SU-DHL-6 (cell line): Measurements from ENCODE around the gene CAGE1.

ENCODE experiments used
- H2AFZ ChIP-seq: fragments of 200-600 bp; sonication (generic); 2 replicates; pipeline ENCODE4 v1.6.1; 2014; ENCODE audit warnings: low read depth, mild to moderate bottlenecking, moderate library complexity, mixed read lengths, antibody characterized with exemption, low read length; ENCODE audit not compliant: severe bottlenecking
- H3F3A ChIP-seq: fragments of 200-600 bp; shearing (Covaris generic); 2 replicates; pipeline ENCODE4 v1.6.0; 2016; ENCODE audit warnings: antibody characterized with exemption, mild to moderate bottlenecking; ENCODE audit not compliant: insufficient read depth
- H3K27ac ChIP-seq: fragments of 200-600 bp; sonication (generic); 2 replicates; pipeline ENCODE4 v1.5.1; 2016; ENCODE audit warnings: low read depth, mild to moderate bottlenecking, low read length, moderate library complexity, mixed read lengths
- H3K27me3 ChIP-seq: fragments of 200-600 bp; sonication (generic), shearing (Covaris generic); 2 replicates; pipeline ENCODE4 v1.6.0; 2014; ENCODE audit warnings: mild to moderate bottlenecking, low read length
- H3K36me3 ChIP-seq: fragments of 200-600 bp; sonication (generic); 2 replicates; pipeline ENCODE4 v1.6.1; 2014; ENCODE audit warnings: mild to moderate bottlenecking, low read length, mixed read lengths
- H3K4me2 ChIP-seq: fragments of 300-600, 200-600 bp; shearing (Covaris generic), sonication (generic); 2 replicates; pipeline ENCODE4 v1.6.0; 2014; ENCODE audit warnings: low read length, low read depth, mild to moderate bottlenecking; ENCODE audit not compliant: poor library complexity, severe bottlenecking
- H3K4me3 ChIP-seq: fragments of 200-600 bp; sonication (generic); 2 replicates; pipeline ENCODE4 v1.5.1; 2014; ENCODE audit warnings: antibody characterized with exemption, low read length, mild to moderate bottlenecking, mixed read lengths; ENCODE audit not compliant: insufficient read depth, poor library complexity, severe bottlenecking
- H3K79me2 ChIP-seq: fragments of 200-600 bp; sonication (generic); 2 replicates; pipeline ENCODE4 v1.6.1; 2014; ENCODE audit warnings: mild to moderate bottlenecking, low read length, moderate library complexity; ENCODE audit not compliant: insufficient read depth
- H3K9ac ChIP-seq: fragments of 200-600 bp; sonication (generic); 2 replicates; pipeline ENCODE4 v1.7.0; 2014; ENCODE audit warnings: mild to moderate bottlenecking, low read length
- H3K9me2 ChIP-seq: fragments of 200-600 bp; sonication (generic); replicated peaks from 2 replicates; pipeline ENCODE4 v1.6.1; 2014; ENCODE audit warnings: low read length; ENCODE audit not compliant: insufficient read depth
- H3K9me3 ChIP-seq: fragments of 200-600 bp; sonication (generic); 2 replicates; pipeline ENCODE4 v1.6.1; 2014; ENCODE audit warnings: low read length, mixed read lengths; ENCODE audit not compliant: insufficient read depth
- H4K20me1 ChIP-seq: fragments of 200-600 bp; sonication (generic); 2 replicates; pipeline ENCODE4 v1.6.1; 2014; ENCODE audit warnings: low read depth, mild to moderate bottlenecking, antibody characterized with exemption, low read length, moderate library complexity, mixed read lengths
- CTCF ChIP-seq: fragments of 200-600 bp; sonication (generic); IDR thresholded peaks from one replicate; pipeline ENCODE4 v1.5.1; 2017; ENCODE audit warnings: antibody characterized with exemption, mild to moderate bottlenecking, low read length, moderate library complexity; ENCODE audit not compliant: insufficient read depth, poor library complexity, severe bottlenecking
- EZH2phosphoT487 ChIP-seq: fragments of 200-600 bp; sonication (generic), shearing (Covaris generic); conservative IDR thresholded peaks from 2 replicates; pipeline ENCODE4 v1.6.1; 2018; ENCODE audit warnings: mild to moderate bottlenecking, antibody characterized with exemption, low read length, moderate library complexity, mixed read lengths

CAGE1 gene

GRCh38 chr6:7311917-7312615 is 77.5 kb downstream of the CAGE1 start:
- Histone ChIP-seq H4K20me1 (peaks cover 26% of the 10 kb centered on the region), H2AFZ (peak overlapping the region; percentile 45)
- TF ChIP-seq EZH2phosphoT487: no peak
- no peak for TF ChIP-seq CTCF

GRCh38 chr6:7311176-7311575 is 78.4 kb downstream of the CAGE1 start:
- Histone ChIP-seq H3K4me2 (peak overlapping the region; percentile 75), H3K4me3 (peak overlapping the region; percentile 80), H3K9ac (peak overlapping the region; percentile 94)

More at GRCh38 chr6:7311917-7312615, 77.5 kb downstream of the CAGE1 start:
- peak overlapping the region; percentile 80 for H3K4me3 ChIP-seq
- peak overlapping the region; percentile 94 for H3K9ac ChIP-seq
- H3K9me3 ChIP-seq: no peaks in the 10 kb centered on the region
- peak overlapping the region; percentile 56 for H3K27ac ChIP-seq
- no peaks in the 10 kb centered on the region for H3K9me2 ChIP-seq
- peaks cover 27% of the 10 kb centered on the region for H3K36me3 ChIP-seq
- peak overlapping the region; percentile 75 for H3K4me2 ChIP-seq
- H3K27me3 ChIP-seq: no peaks in the 10 kb centered on the region
- H3F3A ChIP-seq: peaks cover 14% of the 10 kb centered on the region; the same call in 1 of the 2 replicates
- peaks cover 58% of the 10 kb centered on the region for H3K79me2 ChIP-seq

GRCh38 chr6:7309050-7309449 is 80.5 kb downstream of the CAGE1 start:
- no peak overlapping the region for H3K4me3 ChIP-seq

More at GRCh38 chr6:7311176-7311575, 78.4 kb downstream of the CAGE1 start:
- Histone ChIP-seq H3F3A (peaks cover 14% of the 10 kb centered on the region; the same call in 1 of the 2 replicates), H3K9me3 (no peaks in the 10 kb centered on the region), H4K20me1 (peaks cover 26% of the 10 kb centered on the region), H3K27me3 (no peaks in the 10 kb centered on the region), H3K27ac (no peak overlapping the region), H2AFZ (no peak overlapping the region), H3K36me3 (peaks cover 27% of the 10 kb centered on the region), H3K79me2 (peaks cover 65% of the 10 kb centered on the region), H3K9me2 (no peaks in the 10 kb centered on the region)
- TF ChIP-seq CTCF (no peak), EZH2phosphoT487 (no peak)

More at GRCh38 chr6:7309050-7309449, 80.5 kb downstream of the CAGE1 start:
- H4K20me1 ChIP-seq: peaks cover 39% of the 10 kb centered on the region
- H3K36me3 ChIP-seq: peaks cover 42% of the 10 kb centered on the region
- H2AFZ ChIP-seq: no peak overlapping the region
- H3K27ac ChIP-seq: no peak overlapping the region
- no peaks in the 10 kb centered on the region for H3K9me3 ChIP-seq
- TF ChIP-seq EZH2phosphoT487 (no peak), CTCF (no peak)
- H3K79me2 ChIP-seq: peaks cover 86% of the 10 kb centered on the region
- H3F3A ChIP-seq: peaks cover 8% of the 10 kb centered on the region; the same call in 1 of the 2 replicates
- H3K27me3 ChIP-seq: no peaks in the 10 kb centered on the region
- H3K4me2 ChIP-seq: no peak overlapping the region
- H3K9me2 ChIP-seq: no peaks in the 10 kb centered on the region
- no peak overlapping the region for H3K9ac ChIP-seq
